DMS153 treated with DMSO at 0.1 percent for 48 hours (cell line): ENCODE measurements around the gene FAM78A.
"Not testable (repeated sequence)": the region's sequence is repeated elsewhere in the genome, so short reads cannot be mapped to it uniquely, and the experiment has no call there.

Source experiments
- DNase-seq: peaks from one replicate; lab custom pipeline; 2025; ENCODE audit not compliant: unreplicated experiment; lab: John Stamatoyannopoulos, UW

The FAM78A gene

GRCh38 chr9:131216806-131217205 lies 59.5 kb downstream of the FAM78A start:
- DNase-seq = no peak

- DNase-seq = no peak
These were observed 61.4 kb downstream of the FAM78A start for GRCh38 chr9:131214876-131215275.

GRCh38 chr9:131214286-131214856 lies 61.9 kb downstream of the FAM78A start:
- no peak for DNase-seq

- not testable (repeated sequence) for DNase-seq
These were observed 64.4 kb downstream of the FAM78A start for GRCh38 chr9:131211920-131212319.
